Activated CD4-positive, alpha-beta T cell treated with anti-CD3 and anti-CD28 coated beads, Interleukin-10, Interleukin-2, amounts not matched to agents 100 ng/mL and 50 ng/mL, durations not matched to agents 16 hours and 8 hours (primary cell): ENCODE measurements around the gene ST3GAL3.
"Not testable (repeated sequence)": the region's sequence is repeated elsewhere in the genome, so short reads cannot be mapped to it uniquely, and the experiment has no call there.

Source experiments
- DNase-seq: peaks from one replicate; pipeline ENCODE4 v3.0.0-alpha.2; 2020

Gene ST3GAL3

GRCh38 chr1:43704838-43705237 lies 2.5 kb upstream of the ST3GAL3 start:
- DNase-seq = peak; percentile 20

- DNase-seq = no peak
Observed at GRCh38 chr1:43705334-43705733, 2.0 kb upstream of the ST3GAL3 start.

GRCh38 chr1:43705982-43706597 lies 1.2 kb upstream of the ST3GAL3 start:
- no peak for DNase-seq

GRCh38 chr1:43706598-43707189 lies 642 bp upstream of the ST3GAL3 start:
- peak; percentile 41 for DNase-seq

- no peak for DNase-seq
Observed at GRCh38 chr1:43708002-43708410, 670 bp downstream of the ST3GAL3 start.

- DNase-seq = peak; percentile 33
Observed at GRCh38 chr1:43711049-43711448, 3.7 kb downstream of the ST3GAL3 start.

GRCh38 chr1:43711524-43712386 lies 4.4 kb downstream of the ST3GAL3 start:
- DNase-seq = no peak

GRCh38 chr1:43716559-43717281 lies 9.4 kb downstream of the ST3GAL3 start:
- no peak for DNase-seq

GRCh38 chr1:43719063-43719462 lies 11.7 kb downstream of the ST3GAL3 start:
- no peak for DNase-seq

GRCh38 chr1:43719670-43720419 lies 12.5 kb downstream of the ST3GAL3 start:
- not testable (repeated sequence) for DNase-seq

- no peak for DNase-seq
Observed at GRCh38 chr1:43722810-43723209, 15.5 kb downstream of the ST3GAL3 start.

- DNase-seq = no peak
Observed at GRCh38 chr1:43729816-43730463, 22.6 kb downstream of the ST3GAL3 start.

- no peak for DNase-seq
Observed at GRCh38 chr1:43731867-43732531, 24.7 kb downstream of the ST3GAL3 start.

GRCh38 chr1:43736819-43737218 lies 29.5 kb downstream of the ST3GAL3 start:
- no peak for DNase-seq

- DNase-seq = no peak
Observed at GRCh38 chr1:43742026-43742425, 34.7 kb downstream of the ST3GAL3 start.

- DNase-seq = no peak
Observed at GRCh38 chr1:43743206-43743605, 35.9 kb downstream of the ST3GAL3 start.

- no peak for DNase-seq
Observed at GRCh38 chr1:43747736-43748135, 40.4 kb downstream of the ST3GAL3 start.

GRCh38 chr1:43750083-43750482 lies 42.7 kb downstream of the ST3GAL3 start:
- DNase-seq = no peak

GRCh38 chr1:43753422-43753821 lies 46.1 kb downstream of the ST3GAL3 start:
- DNase-seq = no peak

GRCh38 chr1:43754892-43755291 lies 47.6 kb downstream of the ST3GAL3 start:
- DNase-seq = no peak

GRCh38 chr1:43757343-43758053 lies 50.2 kb downstream of the ST3GAL3 start:
- no peak for DNase-seq
